ENCODE measurements around the gene BCL11B. TPM values are rescaled to one million over a fixed set of nuclear protein-coding genes. Genes with fewer than 3 reads are reported as not detected.

Gene BCL11B
- total RNA-seq, 1 donor from 2014 or later: 0.16 TPM

- intact Hi-C loops (cut with DNase I): no loop called here
- no peak for DNase-seq (ENCODE audit: low spot score)
These were observed 27.6 kb downstream of the BCL11B start for GRCh38 chr14:99244367-99244901.

DNA sequence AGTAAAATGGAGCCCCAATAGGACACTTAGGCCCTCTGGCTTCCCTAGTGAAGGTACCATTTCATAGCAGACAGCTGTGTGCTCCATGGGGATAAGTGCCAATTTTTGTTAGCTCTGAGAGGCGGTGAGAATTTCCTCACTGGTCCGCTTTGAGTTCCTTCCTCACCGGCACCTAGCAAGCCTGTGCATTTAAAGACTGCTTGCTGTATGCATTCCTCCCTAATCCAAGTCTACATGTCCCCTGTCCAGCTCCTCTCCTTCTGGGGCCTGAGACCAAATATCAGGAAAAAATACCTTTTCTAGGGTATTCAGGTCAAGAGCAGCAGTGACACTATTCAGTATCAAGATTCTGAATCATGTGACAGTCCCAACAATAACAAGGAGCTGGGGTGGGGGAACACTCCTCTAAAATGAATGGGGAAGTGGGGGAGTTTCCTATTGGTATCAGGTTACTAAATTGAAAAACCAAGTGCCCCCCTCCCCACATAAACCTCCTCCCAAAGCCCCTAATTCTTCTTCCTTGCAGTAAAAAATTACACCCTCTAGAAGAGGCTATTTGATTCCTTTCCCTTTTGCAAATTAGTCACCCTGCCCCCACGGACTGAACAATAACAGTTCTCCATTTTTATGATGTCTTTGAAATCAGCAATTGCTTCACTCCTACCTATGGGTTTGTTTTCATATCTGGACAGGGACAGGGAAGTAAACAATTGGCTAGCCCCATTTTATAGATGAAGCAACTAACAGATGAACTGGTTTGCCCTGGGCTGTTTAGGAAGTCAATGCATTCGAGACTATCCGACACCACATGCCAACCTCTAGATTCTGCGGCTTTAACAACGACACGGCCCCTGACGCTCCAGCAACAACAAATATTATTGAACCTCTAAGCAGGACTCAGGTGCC is 28.9 kb downstream of the BCL11B start:
- intact Hi-C loops (cut with DNase I): no loop called here
- DNase-seq (ENCODE audit: low spot score): no peak

DNA sequence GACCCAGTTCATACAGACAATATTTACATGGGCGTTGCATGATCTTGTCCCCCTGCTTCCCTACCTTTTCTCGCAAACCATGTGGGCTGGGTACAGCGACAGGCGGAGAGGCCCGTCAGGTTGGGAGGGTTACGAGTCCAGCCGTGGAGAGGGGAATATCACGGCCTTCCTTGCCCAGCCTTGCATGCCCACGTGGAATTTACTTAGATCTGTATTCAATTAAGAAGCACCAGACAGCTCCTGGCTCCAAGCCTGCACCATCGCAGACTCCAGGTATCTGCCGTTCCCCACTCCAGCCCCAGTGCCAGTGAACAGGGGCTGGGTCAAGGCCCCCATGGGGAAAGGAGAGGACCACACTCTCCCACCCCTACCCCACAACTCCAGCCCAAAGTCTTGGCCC is 29.8 kb downstream of the BCL11B start:
- no peak for DNase-seq (ENCODE audit: low spot score)
- intact Hi-C loops (cut with DNase I): no loop called here

DNA sequence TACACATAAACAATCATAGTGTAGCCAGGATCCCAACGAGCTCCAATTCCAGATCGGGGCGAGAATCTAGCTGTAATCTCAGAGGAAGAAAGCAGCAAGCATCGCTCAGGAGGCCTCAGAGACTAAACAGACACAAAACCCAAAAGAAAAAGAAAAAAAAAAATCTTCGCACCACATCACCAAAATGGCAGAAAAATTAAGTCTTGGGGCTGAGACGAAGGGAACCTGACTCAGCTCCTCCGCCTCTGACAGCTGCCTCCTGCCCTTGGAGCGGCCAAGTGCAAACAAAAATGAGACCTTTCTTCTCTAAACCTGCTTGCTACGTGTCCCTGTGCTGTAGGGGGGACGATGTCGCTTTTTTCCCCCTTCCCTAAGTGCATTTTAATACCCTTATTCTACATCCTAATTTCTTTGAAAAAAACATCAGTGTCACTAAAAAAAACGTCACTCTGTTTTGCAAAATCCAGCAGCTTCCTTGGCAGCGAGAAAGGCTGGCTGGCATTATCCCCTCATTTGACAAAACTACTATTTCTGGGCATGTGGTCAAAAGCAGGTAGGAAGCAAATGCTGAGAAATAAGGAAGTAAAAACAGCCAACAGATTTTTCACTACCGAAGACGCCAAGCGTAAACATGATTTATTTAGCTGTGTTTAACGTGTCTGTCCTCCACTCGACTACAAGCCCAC is 30.5 kb downstream of the BCL11B start:
- intact Hi-C loops (cut with DNase I): no loop called here
- no peak for DNase-seq (ENCODE audit: low spot score)

DNA sequence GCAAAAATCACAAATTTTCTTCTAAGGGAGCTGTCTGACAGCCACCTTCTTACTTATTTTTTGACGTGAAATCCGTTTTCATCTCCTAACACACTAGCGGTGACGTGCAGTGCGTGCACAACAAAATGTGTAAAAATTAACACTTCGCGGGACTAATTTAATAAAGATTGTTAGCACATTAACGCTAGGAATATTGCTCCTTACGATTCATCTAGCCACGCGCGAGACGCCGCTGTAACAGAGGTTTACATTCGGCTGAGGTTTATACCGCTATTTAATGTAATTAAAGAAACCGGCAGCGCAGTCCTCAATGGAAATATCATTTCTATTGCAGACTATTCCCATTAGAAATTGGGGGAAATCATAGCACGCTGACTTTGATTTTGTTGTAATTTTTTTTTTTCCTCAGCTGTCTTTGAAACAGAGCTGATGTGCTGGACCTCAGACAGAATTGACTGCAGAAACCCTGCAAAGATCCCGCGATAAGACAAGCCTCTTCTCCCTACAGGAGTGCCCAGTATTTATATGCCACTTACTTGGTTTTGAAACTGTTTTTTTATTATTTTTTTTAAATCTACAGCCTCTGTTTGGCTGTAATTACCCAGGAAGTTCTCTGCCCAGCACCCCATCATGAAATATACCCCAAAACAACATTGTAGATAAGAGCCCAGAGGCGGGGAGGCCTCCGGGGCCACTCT is 31.2 kb downstream of the BCL11B start:
- no peak for DNase-seq (ENCODE audit: low spot score)
- intact Hi-C loops (cut with DNase I): no loop called here

GRCh38 chr14:99239661-99240092 is 32.3 kb downstream of the BCL11B start:
- DNase-seq (ENCODE audit: low spot score): no peak
- intact Hi-C loops (cut with DNase I): no loop called here

GRCh38 chr14:99238216-99238615 is 33.8 kb downstream of the BCL11B start:
- no peak for DNase-seq (ENCODE audit: low spot score)
- intact Hi-C loops (cut with DNase I): no loop called here

GRCh38 chr14:99237288-99237687 is 34.7 kb downstream of the BCL11B start:
- DNase-seq (ENCODE audit: low spot score): no peak
- intact Hi-C loops (cut with DNase I): no loop called here

- intact Hi-C loops (cut with DNase I): no loop called here
- DNase-seq (ENCODE audit: low spot score): no peak
These were observed 35.4 kb downstream of the BCL11B start for GRCh38 chr14:99236386-99237138.

DNA sequence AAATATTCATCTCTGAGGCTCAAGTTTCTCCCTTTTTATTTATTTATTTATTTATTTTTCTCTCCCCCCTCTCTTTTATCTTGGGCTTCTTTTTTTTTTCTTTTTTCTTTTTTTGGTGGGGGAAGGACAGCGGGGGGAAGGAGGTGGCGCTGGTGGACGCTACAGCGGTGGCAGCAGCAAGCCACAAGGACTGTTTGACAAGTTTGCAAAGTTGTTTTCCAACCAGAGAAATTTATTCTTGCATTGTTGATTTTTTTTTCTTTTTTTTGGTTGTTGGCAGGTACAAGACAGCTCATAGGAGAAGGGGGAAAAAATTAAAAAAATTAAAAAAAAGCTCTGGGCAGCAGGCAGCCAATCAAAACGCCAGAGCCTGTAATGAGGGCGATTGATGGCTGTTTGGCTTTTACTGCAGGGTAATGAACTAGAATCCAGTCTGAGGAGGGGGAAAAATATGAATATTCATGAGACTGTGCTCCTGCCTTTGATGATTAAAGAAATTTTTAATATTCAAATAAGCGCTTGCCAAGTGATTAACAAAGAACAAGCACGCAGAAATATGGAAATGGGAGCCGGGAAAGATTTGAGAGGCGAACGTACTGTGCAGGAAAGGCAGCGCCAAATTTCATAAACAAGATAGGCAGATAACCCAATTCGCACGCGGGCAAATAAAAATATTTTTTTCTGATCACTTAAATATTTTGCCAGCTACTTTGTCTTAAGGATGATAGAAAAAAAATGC is 36.2 kb downstream of the BCL11B start:
- intact Hi-C loops (cut with DNase I): no loop called here
- DNase-seq (ENCODE audit: low spot score): no peak

- intact Hi-C loops (cut with DNase I): no loop called here
- DNase-seq (ENCODE audit: low spot score): no peak
These were observed 36.9 kb downstream of the BCL11B start for GRCh38 chr14:99234961-99235571.

- DNase-seq (ENCODE audit: low spot score): no peak
- intact Hi-C loops (cut with DNase I): no loop called here
These were observed 37.6 kb downstream of the BCL11B start for GRCh38 chr14:99234355-99234754.

DNA sequence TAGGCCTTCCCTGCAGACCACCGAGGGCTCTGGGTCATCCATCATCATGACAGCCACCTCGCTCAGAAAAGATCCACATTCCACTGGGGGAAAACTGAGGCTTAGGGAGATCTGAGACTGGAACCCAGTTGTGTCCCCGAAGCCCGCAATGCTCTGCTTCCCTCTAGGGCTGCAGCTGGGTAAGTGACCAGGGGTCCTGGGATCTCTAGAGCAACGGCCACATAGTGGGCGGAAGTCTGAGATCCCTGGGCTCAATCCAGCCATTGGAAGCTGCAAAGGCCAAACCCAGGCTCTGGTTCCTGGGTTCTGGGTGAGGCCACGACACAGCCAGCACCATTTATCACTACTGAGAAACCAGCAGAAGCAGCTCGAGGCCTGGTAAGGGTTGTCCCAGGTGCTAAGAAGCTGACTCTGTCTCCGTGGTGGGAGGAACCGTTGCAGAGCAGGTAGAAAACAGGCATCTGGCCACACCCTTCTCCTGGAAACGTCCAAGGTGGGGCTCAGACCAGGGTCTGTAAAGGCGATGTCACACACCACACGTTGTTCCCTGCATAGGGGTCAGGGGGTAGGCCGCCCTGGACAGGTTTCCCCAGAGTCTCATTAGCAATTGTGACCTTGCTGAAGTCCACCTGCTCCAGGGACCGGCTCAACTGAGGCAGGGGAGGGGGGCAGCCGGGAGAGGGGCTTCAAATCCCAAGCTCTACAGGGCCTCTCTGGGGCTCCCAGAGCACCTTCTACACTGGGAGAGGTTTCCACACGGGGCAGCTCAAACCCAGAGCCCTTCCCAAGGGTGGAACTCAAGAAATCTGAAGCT is 38.6 kb downstream of the BCL11B start:
- intact Hi-C loops (cut with DNase I): no loop called here
- DNase-seq (ENCODE audit: low spot score): no peak

DNA sequence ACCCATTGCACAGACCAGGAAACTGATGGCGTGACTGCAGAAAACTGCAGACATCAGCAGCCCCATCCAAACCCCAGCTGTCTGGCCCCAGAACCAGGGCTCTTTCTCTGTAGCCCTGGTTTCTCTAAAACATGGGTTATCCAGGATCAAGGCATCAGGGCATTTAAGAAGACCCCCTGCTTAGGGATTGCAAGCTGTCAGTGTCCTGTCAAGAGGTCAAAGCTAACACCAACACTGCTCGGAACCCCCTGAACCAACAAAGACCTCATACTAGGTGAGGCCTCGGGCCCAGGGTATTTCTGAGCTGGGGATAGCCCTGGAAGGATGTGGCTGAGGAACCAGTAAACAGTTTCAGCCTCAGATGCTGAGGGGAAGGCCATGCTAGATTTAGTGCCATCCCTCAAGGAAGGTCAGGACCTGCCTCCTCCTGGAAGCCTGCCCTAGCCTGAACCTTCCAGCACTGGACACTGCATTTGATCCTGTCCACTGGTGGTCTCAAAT is 39.2 kb downstream of the BCL11B start:
- no peak for DNase-seq (ENCODE audit: low spot score)
- intact Hi-C loops (cut with DNase I): no loop called here

GRCh38 chr14:99231850-99232713 is 39.9 kb downstream of the BCL11B start:
- no peak for DNase-seq (ENCODE audit: low spot score)
- intact Hi-C loops (cut with DNase I): no loop called here

- DNase-seq (ENCODE audit: low spot score): no peak
- intact Hi-C loops (cut with DNase I): no loop called here
These were observed 40.7 kb downstream of the BCL11B start for GRCh38 chr14:99231161-99231849.
